HepG2 (cell line): Measurements from ENCODE around the gene DPP8. TPM values are rescaled to one million over a fixed set of nuclear protein-coding genes. Genes with fewer than 3 reads are reported as not detected.
A peak's percentile ranks its signal among the peaks of the same experiment; 100 is the strongest.

Experiments used
- ATAC-seq: fragments of 200-7000 bp; cut with Tn5 transposase; 3 replicates; pipeline ENCODE4 v1.9.1; 2020; ENCODE audit warnings: mild to moderate bottlenecking, moderate library complexity
- BruUV-seq: library from RNA; stranded (reverse); fragments of 400-500 nt; replicated peaks from 2 replicates; lab custom pipeline; 2021; lab: Mats Ljungman, UMichigan
- CTCF ChIA-PET: fragments of 300-600 bp; formaldehyde crosslinking; extraction: SDS; loops from one replicate; lab custom pipeline; 2021; ENCODE audit warnings: low total read pairs, inconsistent platforms, low intra/inter-chr PET ratio; lab: Yijun Ruan, JAX
- POLR2A ChIA-PET: fragments of 350-600 bp; sonication (Branson Sonifier 250); formaldehyde crosslinking; loops from one replicate; lab custom pipeline; 2020; ENCODE audit warnings: antibody characterized with exemption, inconsistent platforms; lab: Yijun Ruan, JAX
- DNase-seq: peaks from one replicate; pipeline ENCODE4 v3.0.0-alpha.2; 2015; ENCODE audit warnings: low spot score
- FAIRE-seq: peaks from 3 replicates; lab custom pipeline; 2011; peaks lifted over from hg19 to GRCh38; lab: Jason Lieb, UNC
- H2AFZ ChIP-seq: one replicate; pipeline ENCODE4 v1.6.1; 2011; ENCODE audit warnings: low read length, inconsistent platforms
- H3K27ac ChIP-seq: fragments of 300-600 bp; 3 replicates; pipeline ENCODE4 v1.8.0; 2011; ENCODE audit warnings: mixed run types, mild to moderate bottlenecking, mixed read lengths, low read length, inconsistent platforms; ENCODE audit not compliant: insufficient read depth; ENCODE audit errors: extremely low read length
- H3K27me3 ChIP-seq, 2 experiments: fragments of 200-600 bp in 1 of 2; 2 replicates in 1 of 2; 3 replicates in 1 of 2; pipeline versions ENCODE4 v1.6.0 to v1.8.0; 2011; ENCODE audit warnings: low read length in 2 of 2, mild to moderate bottlenecking in 2 of 2, moderate library complexity in 2 of 2, inconsistent platforms in 1 of 2; ENCODE audit not compliant: insufficient read depth in 2 of 2, control insufficient read depth in 1 of 2
- H3K36me3 ChIP-seq, 2 experiments: fragments of 200-600 bp in 1 of 2; replicated peaks in 1 of 2; 2 replicates in 1 of 2; 3 replicates in 1 of 2; pipeline versions ENCODE4 v1.5.1 to v1.8.0; 2011; ENCODE audit warnings: low read length in 2 of 2, inconsistent platforms in 1 of 2; ENCODE audit not compliant: insufficient read depth in 2 of 2, control insufficient read depth in 1 of 2
- H3K4me1 ChIP-seq: 2 replicates; pipeline ENCODE4 v1.5.1; 2012; ENCODE audit warnings: low read length, inconsistent platforms; ENCODE audit not compliant: insufficient read depth
- H3K4me2 ChIP-seq: 2 replicates; pipeline ENCODE4 v1.6.0; 2011; ENCODE audit warnings: low read depth, low read length, inconsistent platforms
- H3K4me3 ChIP-seq, 3 experiments: fragments of 200-600 bp in 1 of 3; sonication (generic), shearing (Covaris generic) in 1 of 3; replicated peaks in 1 of 3; 2 replicates each; pipeline ENCODE4 v1.5.1; 2011 to 2016; ENCODE audit warnings: low read length in 3 of 3, inconsistent platforms in 2 of 3, low read depth in 2 of 3, mild to moderate bottlenecking in 2 of 3, control low read depth in 1 of 3, mixed read lengths in 1 of 3; ENCODE audit not compliant: insufficient read depth in 1 of 3
- H3K79me2 ChIP-seq: one replicate; pipeline ENCODE4 v1.6.1; 2011; ENCODE audit warnings: low read length, inconsistent platforms; ENCODE audit not compliant: insufficient read depth
- H3K9ac ChIP-seq: 2 replicates; pipeline ENCODE4 v1.6.0; 2011; ENCODE audit warnings: mild to moderate bottlenecking, low read depth, low read length, inconsistent platforms; ENCODE audit not compliant: insufficient read depth
- H3K9me3 ChIP-seq: 2 replicates; pipeline ENCODE4 v1.5.1; 2012; ENCODE audit warnings: mild to moderate bottlenecking, low read length
- H4K20me1 ChIP-seq: 2 replicates; pipeline ENCODE4 v1.6.0; 2011; ENCODE audit warnings: inconsistent platforms, mild to moderate bottlenecking, low read length, moderate library complexity; ENCODE audit not compliant: insufficient read depth
- ASH2L ChIP-seq: fragments of 300-600, 200-600 bp; sonication (generic); IDR thresholded peaks from 2 replicates; pipeline ENCODE4 v1.7.0; 2017; ENCODE audit warnings: low read depth, mild to moderate bottlenecking, moderate library complexity, mixed read lengths, low read length; ENCODE audit not compliant: insufficient read length
- ATRX ChIP-seq: sonication (generic); formaldehyde crosslinking; IDR thresholded peaks from 2 replicates; pipeline ENCODE4 v1.4.0; 2020; ENCODE audit warnings: missing genetic modification reagents, borderline replicate concordance
- CCDC6 ChIP-seq: sonication (generic); formaldehyde crosslinking; IDR thresholded peaks from 2 replicates; pipeline ENCODE4 v1.8.1; 2022; ENCODE audit warnings: mild to moderate bottlenecking, missing genetic modification reagents, moderate library complexity
- DNMT3B ChIP-seq: conservative IDR thresholded peaks from 2 replicates; pipeline ENCODE4 v1.6.1; 2016; ENCODE audit warnings: missing biosample characterization, control low read depth
- KMT2A ChIP-seq: sonication (generic); formaldehyde crosslinking; IDR thresholded peaks from 2 replicates; pipeline ENCODE4 v1.4.0; 2020; ENCODE audit warnings: missing genetic modification reagents
- MNT ChIP-seq: fragments of 450-650 bp; IDR thresholded peaks from 2 replicates; pipeline ENCODE4 v1.6.1; 2016
- NFKB2 ChIP-seq: sonication (generic); formaldehyde crosslinking; IDR thresholded peaks from 2 replicates; pipeline ENCODE4 v1.4.0; 2020; ENCODE audit warnings: missing genetic modification reagents, borderline replicate concordance
- PLSCR1 ChIP-seq: sonication (generic); formaldehyde crosslinking; IDR thresholded peaks from 2 replicates; pipeline ENCODE4 v1.5.0; 2020; ENCODE audit warnings: missing genetic modification reagents, mild to moderate bottlenecking, borderline replicate concordance
- RBAK ChIP-seq: sonication (generic); formaldehyde crosslinking; IDR thresholded peaks from 2 replicates; pipeline ENCODE4 v1.5.1; 2020; ENCODE audit warnings: mild to moderate bottlenecking, missing genetic modification reagents
- RFX5 ChIP-seq: IDR thresholded peaks from 2 replicates; pipeline ENCODE4 v1.6.1; 2011; ENCODE audit warnings: low read depth, low read length, improper control_type of control experiment
- SALL2 ChIP-seq: sonication (generic); formaldehyde crosslinking; IDR thresholded peaks from 2 replicates; pipeline ENCODE4 v1.8.1; 2023; ENCODE audit warnings: mild to moderate bottlenecking, missing genetic modification reagents, inconsistent platforms
- STAG1 ChIP-seq: sonication (generic); formaldehyde crosslinking; IDR thresholded peaks from 2 replicates; pipeline ENCODE4 v1.4.0; 2020; ENCODE audit warnings: missing genetic modification reagents
- TFE3 ChIP-seq: IDR thresholded peaks from 2 replicates; pipeline ENCODE4 v1.6.1; 2016
- ZNF75D ChIP-seq: sonication (generic); formaldehyde crosslinking; IDR thresholded peaks from 2 replicates; pipeline ENCODE4 v1.8.1; 2023; ENCODE audit warnings: missing genetic modification reagents, mild to moderate bottlenecking, borderline replicate concordance
- ZNF772 ChIP-seq: sonication (generic); formaldehyde crosslinking; IDR thresholded peaks from 2 replicates; pipeline ENCODE4 v1.5.0; 2020; ENCODE audit warnings: mild to moderate bottlenecking, missing genetic modification reagents
- ZSCAN25 ChIP-seq: sonication (generic); formaldehyde crosslinking; IDR thresholded peaks from 2 replicates; pipeline ENCODE4 v1.8.0; 2022; ENCODE audit warnings: mild to moderate bottlenecking, missing genetic modification reagents
- WGBS: methylation state at CpG from one replicate; pipeline ENCODE4 v1.1.6; 2017; ENCODE audit warnings: low lambda C conversion rate; 5-methylcytosine and 5-hydroxymethylcytosine counted together
- in situ Hi-C: cut with HindIII; loops from 2 replicates; pipeline ENCODE4 v1.10.0; 2017; ENCODE audit warnings: low pct_unique_long_range_greater_than_20kb; ENCODE audit not compliant: extremely low pct_ligation_motif_present
- intact Hi-C: fragments of 100-400 bp; cut with micrococcal nuclease; formaldehyde crosslinking; loops from one replicate; pipeline ENCODE4 v1.10.0; 2022; ENCODE audit not compliant: unreplicated experiment
- polyA plus RNA-seq, 8 experiments: library from polyadenylated mRNA; depleted of rRNA in 3 of 8; stranded (reverse) in 7 of 8; unstranded in 1 of 8; fragments of >200 nt; fragmentation: Illumina TruSeq in 4 of 8; extraction: Trizol in 4 of 8; gene quantifications; 2 replicates each; pipeline versions ENCODE4 v1.2.1 to v1.2.3, GENCODE V29; 2011 to 2016; ENCODE audit warnings: low read depth in 4 of 8, missing spikeins in 1 of 8, mixed read lengths in 1 of 8; ENCODE audit not compliant: insufficient read depth in 1 of 8
- total RNA-seq, 5 experiments: library from RNA; depleted of rRNA; stranded (reverse); fragments of >200 nt; fragmentation: Illumina TruSeq; extraction: Trizol; gene quantifications; 2 replicates each; pipeline ENCODE4 v1.2.3, GENCODE V29; 2016; ENCODE audit warnings: low read depth in 1 of 5

DPP8 gene
- total and polyA plus RNA-seq, 2 of the 13 experiments (the other 11 are each of a cell fraction or from before 2014, with no cell fraction given), result 18.0 to 26.3 TPM

- 98% methylated on average over 5 of the region's 5 CpGs for WGBS
- Histone ChIP-seq H3K9me3 (no peaks in the 10 kb centered on the region), H3K4me2 (no peak overlapping the region), H3K27me3 (no peaks in the 10 kb centered on the region), H3K79me2 (peaks cover 8% of the 10 kb centered on the region), H2AFZ (no peak overlapping the region), H3K36me3 (peaks cover 28 to 86% of the 10 kb centered on the region in 2 experiments), H3K27ac (no peak overlapping the region), H4K20me1 (no peaks in the 10 kb centered on the region), H3K9ac (no peak overlapping the region), H3K4me1 (no peaks in the 10 kb centered on the region), H3K4me3 (no peak overlapping the region)
- DNase-seq (no peak), FAIRE-seq (no peak), ATAC-seq (no peak)
- CTCF ChIA-PET, result no interaction called here
- in situ Hi-C loops (no loop called here), intact Hi-C loops (no loop called here)
- BruUV-seq, result no TSS peak
- TF ChIP-seq KMT2A (CRISPR knock-in tag) (no peak), ASH2L (no peak), STAG1 (CRISPR knock-in tag) (0 out of 2 replicates have a peak, but pooled peaks have one; percentile 5), ZSCAN25 (no peak), NFKB2 (CRISPR knock-in tag) (no peak)
- POLR2A ChIA-PET, result no interaction called here
Observed at GRCh38 chr15:65558336-65558735, 40.8 kb upstream of the DPP8 start.

GRCh38 chr15:65556622-65557021 is 39.1 kb upstream of the DPP8 start:
- no TSS peak for BruUV-seq
- no peak for TF ChIP-seq CCDC6 (CRISPR knock-in tag)
- no peak for TF ChIP-seq ZNF75D (CRISPR knock-in tag)
- TF ChIP-seq PLSCR1 (CRISPR knock-in tag), result no peak
- TF ChIP-seq ATRX (CRISPR knock-in tag), result no peak
- TF ChIP-seq ZNF772 (CRISPR knock-in tag), result no peak
- no peak for TF ChIP-seq TFE3 (CRISPR knock-in tag)
- TF ChIP-seq RFX5, result no peak
- no peak for TF ChIP-seq RBAK (CRISPR knock-in tag)
- TF ChIP-seq DNMT3B, result no peak
- TF ChIP-seq SALL2, result no peak
- TF ChIP-seq MNT, result no peak

More at GRCh38 chr15:65556622-65557021, 39.1 kb upstream of the DPP8 start:
- in situ Hi-C loops, result no loop called here
- no peaks in the 10 kb centered on the region for H3K4me1 ChIP-seq
- no peak overlapping the region for H3K27ac ChIP-seq
- no peak overlapping the region for H3K4me3 ChIP-seq
- H2AFZ ChIP-seq, result no peak overlapping the region
- FAIRE-seq (no peak), DNase-seq (no peak), ATAC-seq (no peak)
- no peak overlapping the region for H3K9ac ChIP-seq
- H4K20me1 ChIP-seq, result no peaks in the 10 kb centered on the region
- ChIA-PET POLR2A (no interaction called here), CTCF (no interaction called here)
- H3K27me3 ChIP-seq, result no peaks in the 10 kb centered on the region
- H3K4me2 ChIP-seq, result no peak overlapping the region
- WGBS, result 98% methylated on average over 7 of the region's 7 CpGs
- H3K36me3 ChIP-seq, result peaks cover 21 to 71% of the 10 kb centered on the region in 2 experiments
- intact Hi-C loops, result no loop called here
- H3K79me2 ChIP-seq, result peaks cover 17% of the 10 kb centered on the region
- no peaks in the 10 kb centered on the region for H3K9me3 ChIP-seq
